Neural progenitor cell (in vitro differentiated cells): Measurements from ENCODE around the gene SLC22A16. TPM values are rescaled to one million over a fixed set of nuclear protein-coding genes. Genes with fewer than 3 reads are reported as not detected.
A peak's percentile ranks its signal among the peaks of the same experiment; 100 is the strongest.

Experiments
- DNase-seq: peaks from one replicate; pipeline ENCODE4 v3.0.0-alpha.2; 2016; ENCODE audit warnings: low spot score
- H2AFZ ChIP-seq: fragments of 200-600 bp; sonication (generic); replicated peaks from 2 replicates; pipeline ENCODE4 v1.6.1; 2016; ENCODE audit warnings: antibody characterized with exemption
- H3F3A ChIP-seq: fragments of 200-600 bp; sonication (generic); 2 replicates; pipeline ENCODE4 v1.6.1; 2016; ENCODE audit warnings: antibody characterized with exemption, low read depth
- H3K27ac ChIP-seq: fragments of 200-600 bp; sonication (generic); 2 replicates; pipeline ENCODE4 v1.5.1; 2016; ENCODE audit warnings: mild to moderate bottlenecking
- H3K27me3 ChIP-seq: fragments of 200-600 bp; sonication (generic); 2 replicates; pipeline ENCODE4 v1.6.1; 2016; ENCODE audit warnings: mild to moderate bottlenecking, moderate library complexity
- H3K36me3 ChIP-seq: fragments of 200-600 bp; sonication (generic); 2 replicates; pipeline ENCODE4 v1.5.1; 2016
- H3K4me1 ChIP-seq: fragments of 200-600 bp; sonication (generic); 2 replicates; pipeline ENCODE4 v1.6.1; 2016; ENCODE audit warnings: mixed run types
- H3K4me2 ChIP-seq: fragments of 200-600 bp; sonication (generic); 2 replicates; pipeline ENCODE4 v1.6.1; 2016
- H3K4me3 ChIP-seq: fragments of 200-600 bp; sonication (generic); 2 replicates; pipeline ENCODE4 v1.5.1; 2016
- H3K79me2 ChIP-seq: fragments of 200-600 bp; sonication (generic); 2 replicates; pipeline ENCODE4 v1.6.1; 2016; ENCODE audit warnings: low read depth
- H3K9ac ChIP-seq: fragments of 200-600 bp; sonication (generic); 2 replicates; pipeline ENCODE4 v1.6.1; 2016
- H3K9me3 ChIP-seq: fragments of 200-600 bp; sonication (generic); 2 replicates; pipeline ENCODE4 v1.5.1; 2016; ENCODE audit warnings: low read depth
- H4K20me1 ChIP-seq: fragments of 200-600 bp; sonication (generic); 2 replicates; pipeline ENCODE4 v1.6.1; 2016; ENCODE audit warnings: low read depth
- H3K27ac Mint-ChIP-seq: 3 replicates; pipeline ENCODE4 v1.8.0; 2021; ENCODE audit warnings: mixed read lengths
- H3K27me3 Mint-ChIP-seq: 2 replicates; pipeline ENCODE4 v1.8.0; 2022; ENCODE audit warnings: low read depth, mild to moderate bottlenecking, inconsistent platforms, moderate library complexity, mixed read lengths; ENCODE audit not compliant: insufficient read depth
- H3K36me3 Mint-ChIP-seq: 3 replicates; pipeline ENCODE4 v1.8.0; 2021; ENCODE audit warnings: mixed read lengths
- H3K4me1 Mint-ChIP-seq: 3 replicates; pipeline ENCODE4 v1.8.0; 2021; ENCODE audit warnings: mixed read lengths
- H3K4me3 Mint-ChIP-seq: 3 replicates; pipeline ENCODE4 v1.8.0; 2021; ENCODE audit warnings: mild to moderate bottlenecking, moderate library complexity, mixed read lengths
- H3K9me3 Mint-ChIP-seq: 3 replicates; pipeline ENCODE4 v1.8.0; 2020; ENCODE audit warnings: mixed read lengths
- EZH2 ChIP-seq: fragments of 200-600 bp; sonication (generic); IDR thresholded peaks from 2 replicates; pipeline ENCODE4 v1.6.1; 2017; ENCODE audit warnings: antibody characterized with exemption, mild to moderate bottlenecking, moderate library complexity
- EZH2phosphoT487 ChIP-seq: fragments of 200-600 bp; sonication (generic); IDR thresholded peaks from 2 replicates; pipeline ENCODE4 v1.6.1; 2017; ENCODE audit warnings: antibody characterized with exemption
- total RNA-seq: library from RNA; depleted of rRNA; stranded (reverse); fragments of >200 nt; gene quantifications from 2 replicates; pipeline ENCODE4 v1.2.3, GENCODE V29; 2015; ENCODE audit warnings: low replicate concordance
- TF ChIP-seq, protein P1 (sequence below): fragments of 200-600 bp; sonication (generic); IDR thresholded peaks from 2 replicates; pipeline ENCODE4 v1.5.1; 2017; ENCODE audit warnings: antibody characterized with exemption, mild to moderate bottlenecking

The SLC22A16 gene
- total RNA-seq, 1 donor from 2014 or later, result not detected

DNA sequence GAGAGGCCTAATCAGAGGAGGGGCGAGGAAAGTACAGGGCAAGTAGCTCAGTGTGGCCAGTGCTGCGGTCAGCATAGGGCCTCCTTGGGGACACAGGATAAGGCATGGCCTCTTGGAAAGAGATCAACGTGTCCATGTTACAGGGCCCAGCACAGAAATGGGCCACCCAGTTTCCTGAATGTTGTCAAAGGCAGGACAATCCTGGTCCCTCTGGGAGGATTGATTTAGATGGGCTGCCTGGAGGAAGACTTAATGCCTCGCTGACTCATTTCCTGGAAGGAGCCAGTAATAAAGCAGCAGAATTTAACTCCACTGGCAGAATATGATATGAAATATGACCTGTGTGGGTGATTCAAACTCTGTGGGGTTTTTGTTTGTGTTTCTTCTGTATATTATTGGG, 77.6 kb downstream of the SLC22A16 start:
- Histone ChIP-seq H3K79me2 (no peaks in the 10 kb centered on the region), H3K27ac (no peak overlapping the region), H3K4me3 (no peak overlapping the region), H3K4me2 (no peak overlapping the region), H3K36me3 (no peaks in the 10 kb centered on the region), H3K9ac (no peak overlapping the region), H2AFZ (peak overlapping the region; percentile 34), H3F3A (no peaks in the 10 kb centered on the region), H3K9me3 (no peaks in the 10 kb centered on the region), H4K20me1 (no peaks in the 10 kb centered on the region), H3K27me3 (no peaks in the 10 kb centered on the region), H3K4me1 (no peaks in the 10 kb centered on the region)
- no peak overlapping the region for H3K4me3 Mint-ChIP-seq
- TF ChIP-seq EZH2phosphoT487 (no peak), EZH2 (no peak)
- TF ChIP-seq, protein P1, sequence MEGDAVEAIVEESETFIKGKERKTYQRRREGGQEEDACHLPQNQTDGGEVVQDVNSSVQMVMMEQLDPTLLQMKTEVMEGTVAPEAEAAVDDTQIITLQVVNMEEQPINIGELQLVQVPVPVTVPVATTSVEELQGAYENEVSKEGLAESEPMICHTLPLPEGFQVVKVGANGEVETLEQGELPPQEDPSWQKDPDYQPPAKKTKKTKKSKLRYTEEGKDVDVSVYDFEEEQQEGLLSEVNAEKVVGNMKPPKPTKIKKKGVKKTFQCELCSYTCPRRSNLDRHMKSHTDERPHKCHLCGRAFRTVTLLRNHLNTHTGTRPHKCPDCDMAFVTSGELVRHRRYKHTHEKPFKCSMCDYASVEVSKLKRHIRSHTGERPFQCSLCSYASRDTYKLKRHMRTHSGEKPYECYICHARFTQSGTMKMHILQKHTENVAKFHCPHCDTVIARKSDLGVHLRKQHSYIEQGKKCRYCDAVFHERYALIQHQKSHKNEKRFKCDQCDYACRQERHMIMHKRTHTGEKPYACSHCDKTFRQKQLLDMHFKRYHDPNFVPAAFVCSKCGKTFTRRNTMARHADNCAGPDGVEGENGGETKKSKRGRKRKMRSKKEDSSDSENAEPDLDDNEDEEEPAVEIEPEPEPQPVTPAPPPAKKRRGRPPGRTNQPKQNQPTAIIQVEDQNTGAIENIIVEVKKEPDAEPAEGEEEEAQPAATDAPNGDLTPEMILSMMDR, result no peak
- no peaks in the 10 kb centered on the region for H3K36me3 Mint-ChIP-seq
- H3K9me3 Mint-ChIP-seq, result no peaks in the 10 kb centered on the region
- no peak for DNase-seq
- peaks cover 4% of the 10 kb centered on the region for H3K27me3 Mint-ChIP-seq
- peak overlapping the region; percentile 53 for H3K27ac Mint-ChIP-seq
- H3K4me1 Mint-ChIP-seq, result peaks cover 3% of the 10 kb centered on the region

DNA sequence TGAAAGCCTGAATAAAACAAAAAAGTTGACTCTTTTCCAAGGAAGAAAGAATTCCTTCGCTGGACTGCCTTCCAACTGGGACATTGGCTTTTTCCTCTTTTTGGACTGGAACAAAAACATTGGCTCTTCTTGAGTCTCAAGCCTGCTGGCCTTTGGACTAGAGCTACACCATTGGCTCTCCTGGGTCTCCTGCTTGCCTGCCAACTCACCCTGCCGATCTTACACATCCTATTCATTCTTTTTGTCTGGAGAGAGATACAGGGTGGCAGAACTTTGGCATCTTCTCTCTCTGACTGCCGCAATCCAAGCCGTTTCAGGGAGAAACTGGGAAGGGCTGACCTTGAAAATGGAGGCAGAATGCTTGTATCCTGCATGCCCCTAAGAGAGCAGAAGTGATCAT, 81.2 kb downstream of the SLC22A16 start:
- no peaks in the 10 kb centered on the region for H3K79me2 ChIP-seq
- no peaks in the 10 kb centered on the region for H3K9me3 ChIP-seq
- H3K27ac Mint-ChIP-seq, result no peak overlapping the region
- H3K4me2 ChIP-seq, result no peak overlapping the region
- H3F3A ChIP-seq, result no peaks in the 10 kb centered on the region
- peaks cover 4% of the 10 kb centered on the region for H3K27me3 Mint-ChIP-seq
- H3K27me3 ChIP-seq, result no peaks in the 10 kb centered on the region
- H3K9me3 Mint-ChIP-seq, result no peaks in the 10 kb centered on the region
- no peak for DNase-seq
- TF ChIP-seq EZH2phosphoT487 (no peak), EZH2 (no peak)
- TF ChIP-seq, protein P1, result no peak
- no peaks in the 10 kb centered on the region for H3K36me3 ChIP-seq
- H3K9ac ChIP-seq, result no peak overlapping the region
- no peaks in the 10 kb centered on the region for H4K20me1 ChIP-seq
- no peaks in the 10 kb centered on the region for H3K36me3 Mint-ChIP-seq
- no peak overlapping the region for H3K4me3 Mint-ChIP-seq
- H3K4me1 Mint-ChIP-seq, result peaks cover 12% of the 10 kb centered on the region
- H3K4me1 ChIP-seq, result peaks cover 4% of the 10 kb centered on the region
- H3K27ac ChIP-seq, result no peak overlapping the region
- no peak overlapping the region for H2AFZ ChIP-seq
- H3K4me3 ChIP-seq, result no peak overlapping the region

DNA sequence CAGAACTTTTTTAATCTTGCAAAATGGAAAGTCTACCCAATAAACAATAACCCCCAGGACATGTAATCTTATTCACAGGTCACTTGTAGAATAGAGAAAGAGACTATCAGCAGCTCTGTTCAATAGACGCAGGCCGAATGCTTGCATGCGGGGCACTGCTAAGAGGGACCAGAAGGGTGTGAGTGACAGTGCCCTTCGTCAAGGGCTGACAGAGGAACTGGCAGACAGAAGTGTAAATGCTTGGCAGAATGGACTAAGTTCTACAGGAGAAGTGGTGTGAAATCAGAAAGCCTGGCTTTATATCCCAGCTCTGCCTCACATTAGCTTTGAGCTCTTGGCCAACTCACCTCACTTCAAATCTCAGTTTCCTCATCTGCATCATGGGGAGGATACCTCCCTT, 82.0 kb downstream of the SLC22A16 start:
- H3K4me3 Mint-ChIP-seq, result no peak overlapping the region

More for the DNA sequence above, 82.0 kb downstream of the SLC22A16 start:
- H3K27ac Mint-ChIP-seq, result no peak overlapping the region
- H3K27ac ChIP-seq, result no peak overlapping the region
- no peaks in the 10 kb centered on the region for H3K36me3 Mint-ChIP-seq
- no peaks in the 10 kb centered on the region for H3K27me3 ChIP-seq
- H3K4me3 ChIP-seq, result no peak overlapping the region
- H3F3A ChIP-seq, result no peaks in the 10 kb centered on the region
- DNase-seq, result no peak
- no peaks in the 10 kb centered on the region for H3K9me3 ChIP-seq
- no peak overlapping the region for H3K9ac ChIP-seq
- H3K79me2 ChIP-seq, result no peaks in the 10 kb centered on the region
- H3K9me3 Mint-ChIP-seq, result no peaks in the 10 kb centered on the region
- H3K4me1 ChIP-seq, result peaks cover 4% of the 10 kb centered on the region
- no peak overlapping the region for H3K4me2 ChIP-seq
- H3K36me3 ChIP-seq, result no peaks in the 10 kb centered on the region
- H3K4me1 Mint-ChIP-seq, result peaks cover 20% of the 10 kb centered on the region
- TF ChIP-seq EZH2 (no peak), EZH2phosphoT487 (no peak)
- TF ChIP-seq, protein P1, result no peak
- no peaks in the 10 kb centered on the region for H4K20me1 ChIP-seq
- H3K27me3 Mint-ChIP-seq, result peaks cover 4% of the 10 kb centered on the region
- no peak overlapping the region for H2AFZ ChIP-seq
